ENCODE results near the gene MPZL1. TPM values are rescaled to one million over a fixed set of nuclear protein-coding genes. Genes with fewer than 3 reads are reported as not detected.

MPZL1 gene
- total and polyA plus RNA-seq, 2 of the 13 experiments (the other 11 are each of a cell fraction or from before 2014, with no cell fraction given), result 38.0 to 68.7 TPM

DNA sequence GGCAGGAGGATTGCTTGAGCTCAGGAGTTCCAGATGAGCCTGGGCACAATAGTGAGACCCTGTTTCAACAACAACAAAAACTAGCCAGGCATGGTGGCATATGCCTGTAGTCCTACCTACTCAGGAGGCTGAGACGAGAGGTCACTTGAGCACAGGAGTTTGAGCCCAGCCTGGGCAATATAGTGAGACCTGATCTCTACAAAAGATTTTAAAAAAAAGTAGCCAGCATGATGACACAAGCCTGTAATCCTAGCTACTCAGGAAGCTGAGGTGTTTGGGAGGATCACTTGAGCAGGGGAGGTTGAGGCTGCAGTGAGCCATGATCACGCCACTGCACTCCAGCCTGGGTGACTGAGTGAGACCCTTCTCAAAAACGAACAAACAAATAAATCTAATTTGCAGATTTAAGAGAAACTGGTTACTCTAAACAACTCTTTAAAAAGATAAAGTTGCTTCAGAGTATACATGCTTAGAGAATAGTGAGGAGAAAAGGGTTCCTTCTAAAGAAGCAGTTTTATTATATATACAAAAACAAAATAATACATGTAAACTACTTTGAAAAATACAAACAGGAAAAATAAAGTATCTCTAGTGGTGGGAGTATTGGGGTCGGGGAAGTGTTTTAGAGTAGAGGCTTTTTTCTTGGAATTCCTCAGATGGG, 103.8 kb downstream of the MPZL1 start (continued):
- TF ChIP-seq, protein P1, sequence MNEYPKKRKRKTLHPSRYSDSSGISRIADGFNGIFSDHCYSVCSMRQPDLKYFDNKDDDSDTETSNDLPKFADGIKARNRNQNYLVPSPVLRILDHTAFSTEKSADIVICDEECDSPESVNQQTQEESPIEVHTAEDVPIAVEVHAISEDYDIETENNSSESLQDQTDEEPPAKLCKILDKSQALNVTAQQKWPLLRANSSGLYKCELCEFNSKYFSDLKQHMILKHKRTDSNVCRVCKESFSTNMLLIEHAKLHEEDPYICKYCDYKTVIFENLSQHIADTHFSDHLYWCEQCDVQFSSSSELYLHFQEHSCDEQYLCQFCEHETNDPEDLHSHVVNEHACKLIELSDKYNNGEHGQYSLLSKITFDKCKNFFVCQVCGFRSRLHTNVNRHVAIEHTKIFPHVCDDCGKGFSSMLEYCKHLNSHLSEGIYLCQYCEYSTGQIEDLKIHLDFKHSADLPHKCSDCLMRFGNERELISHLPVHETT (CRISPR knock-in tag; conservative IDR thresholded peaks at IDR 0.05), result no peak
- TF ChIP-seq ZNF274 (CRISPR knock-in tag; IDR thresholded peaks at IDR 0.05), result no peak
- TF ChIP-seq GLI4 (CRISPR knock-in tag; IDR thresholded peaks at IDR 0.05; ENCODE audit: borderline replicate concordance), result no peak
- TF ChIP-seq SP5 (CRISPR knock-in tag; IDR thresholded peaks at IDR 0.05; ENCODE audit: borderline replicate concordance, low read depth), result no peak

DNA sequence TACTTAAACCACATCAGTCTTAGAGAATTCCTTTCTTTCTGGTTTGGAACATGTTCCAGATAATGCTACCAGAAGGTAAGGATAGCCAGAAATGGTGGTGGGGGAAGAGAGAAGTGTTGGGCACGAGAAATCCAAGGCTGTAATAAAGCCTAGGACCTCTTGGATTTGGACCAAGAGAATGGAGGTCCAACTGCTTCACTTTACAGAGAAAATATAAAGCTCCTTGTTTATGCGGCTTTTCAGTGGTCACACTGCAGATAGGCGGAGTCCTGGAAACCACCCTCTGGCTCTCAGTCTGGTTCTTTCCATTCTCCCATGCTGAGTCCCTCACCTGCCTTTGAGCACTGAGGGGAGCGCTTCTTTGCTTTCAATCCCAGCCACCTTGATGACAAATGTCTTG, 104.3 kb downstream of the MPZL1 start:
- Histone ChIP-seq H3K4me2 (ENCODE audit: low read depth, low read length) (no peak overlapping the region), H3K79me2 (ENCODE audit: insufficient read depth, low read length) (no peaks in the 10 kb centered on the region), H3K36me3 (replicated peaks in 1 of 2; ENCODE audit: control insufficient read depth in 1 of 2, insufficient read depth in 2 of 2, low read length in 2 of 2) (no peaks in the 10 kb centered on the region), H3K4me1 (ENCODE audit: insufficient read depth, low read length) (peaks cover 24% of the 10 kb centered on the region), H3K9ac (ENCODE audit: insufficient read depth, low read depth, low read length) (no peak overlapping the region), H3K4me3 (replicated peaks in 1 of 3; ENCODE audit: insufficient read depth in 1 of 3, low read depth in 2 of 3, low read length in 3 of 3) (no peak overlapping the region), H3K27me3 (ENCODE audit: control insufficient read depth in 1 of 2, insufficient read depth in 2 of 2, low read length in 2 of 2) (peaks cover 0 to 6% of the 10 kb centered on the region in 2 experiments; a peak in 1 of 5 replicates), H4K20me1 (ENCODE audit: insufficient read depth, low read length) (no peaks in the 10 kb centered on the region), H2AFZ (ENCODE audit: low read length) (no peak overlapping the region), H3K9me3 (ENCODE audit: low read length) (no peaks in the 10 kb centered on the region), H3K27ac (ENCODE audit: extremely low read length, insufficient read depth, low read length) (no peak overlapping the region)
- DNase-seq (ENCODE audit: low spot score) (no peak), FAIRE-seq (no peak), ATAC-seq (no peak)
- 75% methylated on average over 4 of the region's 4 CpGs for WGBS (ENCODE audit: low lambda C conversion rate)
- in situ Hi-C loops (cut with HindIII; ENCODE audit: extremely low pct_ligation_motif_present, low pct_unique_long_range_greater_than_20kb) (no loop called here), intact Hi-C loops (cut with micrococcal nuclease; ENCODE audit: unreplicated experiment) (no loop called here)
- ChIA-PET POLR2A (no interaction called here), CTCF (ENCODE audit: low intra/inter-chr PET ratio, low total read pairs) (no interaction called here)
- BruUV-seq (replicated peaks), result no TSS peak
- TF ChIP-seq STAG1 (CRISPR knock-in tag; IDR thresholded peaks at IDR 0.05) (no peak), TCF7L2 (IDR thresholded peaks at IDR 0.05; ENCODE audit: low read depth, low read length) (no peak), ARNT2 (CRISPR knock-in tag; IDR thresholded peaks at IDR 0.05; ENCODE audit: low read depth) (no peak), MAFG (CRISPR knock-in tag; IDR thresholded peaks at IDR 0.05) (no peak), MAFK (conservative IDR thresholded peaks at IDR 0.05 in 1 of 2, IDR thresholded peaks at IDR 0.05 in 1 of 2; ENCODE audit: low read length in 2 of 2) (no peak), PLRG1 (conservative IDR thresholded peaks at IDR 0.05) (no peak), MED8 (CRISPR knock-in tag; IDR thresholded peaks at IDR 0.05; ENCODE audit: insufficient replicate concordance) (no peak), ZBTB21 (CRISPR knock-in tag; IDR thresholded peaks at IDR 0.05) (no peak), FIP1L1 (IDR thresholded peaks at IDR 0.05; ENCODE audit: borderline replicate concordance, insufficient read depth, low read depth, low read length) (no peak), ZNF790 (CRISPR knock-in tag; IDR thresholded peaks at IDR 0.05; ENCODE audit: borderline replicate concordance) (no peak), YEATS4 (CRISPR knock-in tag; IDR thresholded peaks at IDR 0.05; ENCODE audit: borderline replicate concordance) (no peak)
- TF ChIP-seq, protein P2, sequence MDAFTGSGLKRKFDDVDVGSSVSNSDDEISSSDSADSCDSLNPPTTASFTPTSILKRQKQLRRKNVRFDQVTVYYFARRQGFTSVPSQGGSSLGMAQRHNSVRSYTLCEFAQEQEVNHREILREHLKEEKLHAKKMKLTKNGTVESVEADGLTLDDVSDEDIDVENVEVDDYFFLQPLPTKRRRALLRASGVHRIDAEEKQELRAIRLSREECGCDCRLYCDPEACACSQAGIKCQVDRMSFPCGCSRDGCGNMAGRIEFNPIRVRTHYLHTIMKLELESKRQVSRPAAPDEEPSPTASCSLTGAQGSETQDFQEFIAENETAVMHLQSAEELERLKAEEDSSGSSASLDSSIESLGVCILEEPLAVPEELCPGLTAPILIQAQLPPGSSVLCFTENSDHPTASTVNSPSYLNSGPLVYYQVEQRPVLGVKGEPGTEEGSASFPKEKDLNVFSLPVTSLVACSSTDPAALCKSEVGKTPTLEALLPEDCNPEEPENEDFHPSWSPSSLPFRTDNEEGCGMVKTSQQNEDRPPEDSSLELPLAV (CRISPR knock-in tag; conservative IDR thresholded peaks at IDR 0.05; ENCODE audit: low read depth), result no peak
- TF ChIP-seq, protein P3, sequence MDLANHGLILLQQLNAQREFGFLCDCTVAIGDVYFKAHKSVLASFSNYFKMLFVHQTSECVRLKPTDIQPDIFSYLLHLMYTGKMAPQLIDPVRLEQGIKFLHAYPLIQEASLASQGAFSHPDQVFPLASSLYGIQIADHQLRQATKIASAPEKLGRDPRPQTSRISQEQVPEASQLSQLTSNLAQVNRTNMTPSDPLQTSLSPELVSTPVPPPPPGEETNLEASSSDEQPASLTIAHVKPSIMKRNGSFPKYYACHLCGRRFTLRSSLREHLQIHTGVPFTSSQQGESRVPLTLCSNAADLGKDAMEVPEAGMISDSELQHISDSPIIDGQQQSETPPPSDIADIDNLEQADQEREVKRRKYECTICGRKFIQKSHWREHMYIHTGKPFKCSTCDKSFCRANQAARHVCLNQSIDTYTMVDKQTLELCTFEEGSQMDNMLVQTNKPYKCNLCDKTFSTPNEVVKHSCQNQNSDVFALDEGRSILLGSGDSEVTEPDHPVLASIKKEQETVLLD (CRISPR knock-in tag; IDR thresholded peaks at IDR 0.05; ENCODE audit: low read depth), result no peak
- TF ChIP-seq, protein P4, sequence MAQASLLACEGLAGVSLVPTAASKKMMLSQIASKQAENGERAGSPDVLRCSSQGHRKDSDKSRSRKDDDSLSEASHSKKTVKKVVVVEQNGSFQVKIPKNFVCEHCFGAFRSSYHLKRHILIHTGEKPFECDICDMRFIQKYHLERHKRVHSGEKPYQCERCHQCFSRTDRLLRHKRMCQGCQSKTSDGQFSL (CRISPR knock-in tag; IDR thresholded peaks at IDR 0.05), result no peak
